Stimulated activated naive B cell treated with anti-CD40 and anti-IgM and Interleukin-4, amounts not matched to agents 10 μg/mL and 1 μg/mL and 100 μg/mL, for 72 hours (primary cell): Measurements from ENCODE around the gene CEP97.
A peak's percentile ranks its signal among the peaks of the same experiment; 100 is the strongest.

Experiments
- ATAC-seq, 2 donors: fragments of 150-1000 bp; cut with Tn5 transposase; replicated peaks; 2 replicates each; pipeline ENCODE4 v1.10.0; 2021; ENCODE audit warnings: moderate library complexity in 1 of 2
- DNase-seq: peaks from one replicate; pipeline ENCODE4 v3.0.0; 2021
- H3K27ac Mint-ChIP-seq: one replicate; pipeline ENCODE4 v1.8.0; 2022; ENCODE audit warnings: mild to moderate bottlenecking, mixed read lengths
- H3K27me3 Mint-ChIP-seq, 2 donors: one replicate each; pipeline ENCODE4 v1.8.0; 2022; ENCODE audit warnings: mixed read lengths in 2 of 2
- H3K36me3 Mint-ChIP-seq, 2 donors: one replicate each; pipeline ENCODE4 v1.8.0; 2022; ENCODE audit warnings: mixed read lengths in 2 of 2, mild to moderate bottlenecking in 1 of 2
- H3K4me1 Mint-ChIP-seq, 2 donors: one replicate each; pipeline ENCODE4 v1.8.0; 2022; ENCODE audit warnings: mixed read lengths in 2 of 2, mild to moderate bottlenecking in 1 of 2
- H3K4me3 Mint-ChIP-seq, 2 donors: one replicate each; pipeline ENCODE4 v1.8.0; 2022; ENCODE audit warnings: mild to moderate bottlenecking in 2 of 2, mixed read lengths in 2 of 2, moderate library complexity in 1 of 2
- H3K9me3 Mint-ChIP-seq, 2 donors: one replicate each; pipeline ENCODE4 v1.8.0; 2022; ENCODE audit warnings: mixed read lengths in 2 of 2, mild to moderate bottlenecking in 1 of 2

CEP97 gene

DNA sequence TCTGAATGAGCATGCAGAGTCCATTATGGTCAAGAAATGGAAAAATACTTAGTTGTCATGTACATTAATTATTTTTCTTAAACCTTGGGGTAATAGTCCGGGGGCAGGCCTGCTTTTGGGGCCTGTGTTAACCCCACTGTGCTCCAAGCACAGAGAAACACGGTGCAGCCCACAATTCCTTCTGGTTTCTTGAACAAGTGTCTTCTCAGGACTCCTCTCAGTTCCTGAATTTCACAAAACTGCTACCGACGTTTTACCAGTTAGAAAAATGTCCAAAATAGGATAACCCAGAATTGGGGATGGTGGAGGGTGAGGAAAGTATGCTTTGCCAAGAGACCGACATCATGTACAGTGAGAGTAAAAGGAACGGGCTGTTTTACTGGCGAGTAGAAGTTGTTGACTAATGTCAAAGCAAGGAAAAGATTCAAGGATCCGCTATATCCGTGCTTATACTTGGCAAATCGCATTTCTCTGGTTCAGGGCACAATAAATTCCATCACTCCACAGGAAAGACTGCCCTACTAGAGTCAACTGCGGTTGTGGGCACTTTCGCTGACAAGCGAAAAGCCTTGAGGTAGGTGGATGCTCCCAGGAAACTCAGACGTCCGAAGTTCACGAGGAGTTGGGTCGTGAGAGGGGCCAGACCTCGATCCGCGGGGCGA, 54.1 kb downstream of the CEP97 start:
- H3K36me3 Mint-ChIP-seq = peaks cover 5% of the 10 kb centered on the region in 2 donors
- H3K4me1 Mint-ChIP-seq = peaks cover 13 to 24% of the 10 kb centered on the region in 2 donors
- H3K4me3 Mint-ChIP-seq = peak overlapping the region; percentile 94
- ATAC-seq (no peak), DNase-seq (no peak)
- peak overlapping the region; percentile 97 for H3K27ac Mint-ChIP-seq
- no peaks in the 10 kb centered on the region for H3K9me3 Mint-ChIP-seq
- no peaks in the 10 kb centered on the region for H3K27me3 Mint-ChIP-seq

DNA sequence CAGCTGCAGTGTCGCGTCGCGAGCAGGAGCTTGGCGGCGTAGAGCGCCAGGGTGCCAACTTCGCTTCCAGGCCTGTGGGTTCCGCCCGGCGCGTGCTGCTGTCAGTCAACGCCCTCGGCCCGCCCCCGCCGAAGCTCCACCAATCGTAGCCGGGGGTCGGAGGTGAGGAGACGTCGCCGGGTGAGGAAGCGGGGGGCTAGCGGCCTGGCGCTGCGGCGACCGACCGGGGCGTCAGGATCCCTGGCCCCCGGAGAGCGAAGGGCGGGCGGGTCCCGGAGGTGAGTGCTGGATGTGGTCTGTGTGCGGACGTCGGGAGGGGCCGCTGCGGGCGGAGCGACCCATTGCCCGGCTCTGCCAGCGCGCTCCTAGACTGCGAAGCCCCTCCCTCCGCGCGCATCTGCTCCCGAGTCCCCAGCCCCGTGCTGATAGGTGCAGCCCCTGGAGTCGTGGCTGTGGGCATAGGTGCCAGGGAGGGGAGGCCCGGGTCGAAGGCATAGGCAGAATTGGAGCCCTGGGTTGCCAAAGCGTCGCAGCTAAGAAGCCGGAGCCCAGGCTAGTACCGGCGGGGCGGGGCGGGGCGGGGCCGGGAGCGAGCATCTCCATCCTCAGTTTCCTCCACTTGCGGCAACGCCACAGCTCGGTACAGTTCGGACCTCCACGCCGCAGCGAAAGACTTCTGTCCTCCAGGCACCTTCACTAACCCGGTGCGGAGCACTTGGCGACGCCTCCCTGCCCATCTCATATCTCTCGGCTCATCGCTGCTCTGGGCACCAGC, 54.8 kb downstream of the CEP97 start, which contains the start of gene NXPE3:
Gene NXPE3, plus strand, starts transcription at position 165 of the 775 bp plus-strand sequence. CDS start 6,386 bp downstream, outside the sequence.
- Mint-ChIP-seq H3K4me3 (peak within 1 kb of the TSS; percentile 94), H3K27me3 (no peaks in the 10 kb centered on the region), H3K36me3 (peaks cover 12% of the 10 kb centered on the region in 2 donors), H3K27ac (peak within 1 kb of the TSS; percentile 97), H3K9me3 (no peaks in the 10 kb centered on the region), H3K4me1 (peaks cover 13 to 24% of the 10 kb centered on the region in 2 donors)
- ATAC-seq (peak; percentile 93 to 94), DNase-seq (peak; percentile 90)

DNA sequence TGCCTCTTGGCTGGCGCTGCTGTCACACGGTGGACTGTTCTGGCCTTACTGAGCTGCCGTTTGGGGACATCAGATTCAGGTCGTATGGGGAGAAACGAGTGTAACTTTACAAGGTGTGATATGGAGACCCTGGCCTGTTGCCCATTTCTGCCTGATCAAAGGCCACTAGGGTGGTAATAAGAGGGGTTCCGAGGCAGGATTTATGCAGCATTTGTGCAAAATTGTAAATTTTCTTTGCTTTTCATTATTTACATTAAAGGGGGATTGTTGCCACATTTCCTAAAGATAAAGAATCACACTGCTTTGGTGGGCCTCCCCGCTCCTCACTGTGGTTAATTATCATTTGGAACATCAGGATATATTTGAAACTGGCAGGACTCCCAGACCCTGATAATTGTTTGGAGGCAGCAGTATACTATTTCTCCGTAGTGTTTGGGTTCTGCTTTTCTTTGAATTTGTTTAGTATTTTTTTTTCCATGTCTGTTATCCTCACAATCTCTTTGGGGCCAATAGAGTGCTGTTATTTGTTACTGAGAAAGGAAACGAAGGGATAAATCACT, 55.5 kb downstream of the CEP97 start:
- no peaks in the 10 kb centered on the region for H3K27me3 Mint-ChIP-seq
- H3K36me3 Mint-ChIP-seq = peaks cover 14 to 15% of the 10 kb centered on the region in 2 donors
- peaks cover 13 to 24% of the 10 kb centered on the region in 2 donors for H3K4me1 Mint-ChIP-seq
- no peaks in the 10 kb centered on the region for H3K9me3 Mint-ChIP-seq
- peak overlapping the region; percentile 97 for H3K27ac Mint-ChIP-seq
- no peak for ATAC-seq
- H3K4me3 Mint-ChIP-seq = peak overlapping the region; percentile 94
- DNase-seq = no peak

DNA sequence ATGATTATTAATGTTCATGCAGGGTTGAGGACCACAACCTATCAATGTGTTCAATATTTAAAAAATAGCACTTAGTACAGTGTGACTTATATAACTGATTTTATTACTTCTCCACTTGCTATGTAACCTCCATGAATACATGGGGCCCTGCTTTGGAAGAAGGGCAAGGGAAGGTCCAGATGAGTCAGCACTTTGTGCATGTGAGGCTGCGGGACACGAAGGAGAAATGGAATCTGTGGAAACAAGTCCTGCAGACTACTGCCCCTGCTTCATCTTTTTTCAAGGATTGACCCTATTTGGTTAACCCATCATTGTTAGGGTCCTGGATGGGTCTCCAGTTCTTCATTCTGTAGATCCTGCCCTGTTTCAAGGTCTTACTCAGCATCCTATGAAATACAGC, 56.2 kb downstream of the CEP97 start:
- Mint-ChIP-seq H3K36me3 (peaks cover 20 to 21% of the 10 kb centered on the region in 2 donors), H3K27ac (no peak overlapping the region), H3K27me3 (no peaks in the 10 kb centered on the region), H3K4me3 (no peak overlapping the region), H3K9me3 (no peaks in the 10 kb centered on the region), H3K4me1 (peaks cover 17 to 24% of the 10 kb centered on the region in 2 donors)
- ATAC-seq (no peak), DNase-seq (no peak)

DNA sequence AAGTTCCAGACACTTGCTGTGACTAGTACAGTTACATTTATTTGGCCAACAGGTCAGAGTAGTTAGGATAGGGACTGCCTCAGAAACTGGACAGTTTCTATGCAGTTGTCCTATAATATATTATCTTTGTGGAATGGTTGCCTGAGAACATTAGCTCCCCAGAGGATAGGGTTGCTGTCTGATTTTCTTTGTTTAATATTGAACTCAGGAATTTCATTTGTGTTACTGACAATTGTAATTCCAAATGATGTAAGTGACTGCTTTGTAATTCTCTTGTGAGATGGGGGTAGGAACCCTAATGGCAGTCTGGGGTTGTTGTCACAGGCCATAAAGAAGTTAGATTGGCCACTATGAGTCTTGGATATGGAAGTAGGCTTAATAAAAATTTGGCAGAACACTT, 56.8 kb downstream of the CEP97 start:
- DNase-seq (no peak), ATAC-seq (no peak)
- Mint-ChIP-seq H3K4me1 (peaks cover 17 to 24% of the 10 kb centered on the region in 2 donors), H3K9me3 (no peaks in the 10 kb centered on the region), H3K27me3 (no peaks in the 10 kb centered on the region), H3K27ac (no peak overlapping the region), H3K36me3 (peaks cover 22 to 26% of the 10 kb centered on the region in 2 donors), H3K4me3 (no peak overlapping the region)

DNA sequence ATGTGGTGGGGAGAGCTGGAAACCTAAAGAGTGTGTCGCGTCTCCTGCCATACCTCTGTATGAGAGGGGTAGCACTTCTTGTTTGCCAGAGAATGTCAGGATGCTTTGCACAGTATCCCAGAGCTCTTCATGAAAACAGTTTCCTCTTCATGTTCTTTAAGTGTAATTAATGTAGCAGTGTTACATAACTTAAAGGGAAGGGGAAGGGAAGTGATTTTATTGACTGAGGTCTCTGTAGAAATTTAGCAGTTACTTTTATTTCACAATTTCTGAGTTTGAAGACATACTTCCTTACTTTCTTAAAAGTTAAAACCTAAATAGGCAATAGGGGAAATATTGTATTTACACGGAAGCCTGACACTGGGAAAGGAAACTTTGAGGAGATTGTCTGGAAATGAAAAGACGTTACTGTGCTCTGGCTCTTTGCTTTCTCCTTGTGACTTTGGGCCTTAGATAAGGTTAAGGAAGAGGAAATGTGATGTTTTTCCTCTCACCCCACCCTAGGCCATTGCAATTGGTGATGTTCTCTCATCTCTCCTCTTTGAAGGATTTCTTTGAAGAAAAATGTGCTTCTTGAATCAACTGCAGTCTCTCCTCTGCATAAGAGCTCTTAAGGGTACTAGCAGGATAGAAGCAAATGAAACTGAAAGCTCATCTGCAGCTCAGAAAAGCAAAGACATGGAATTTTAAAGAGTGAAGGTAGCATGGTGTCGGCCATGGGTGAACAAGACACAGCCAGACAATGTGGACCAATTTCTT, 60.6 kb downstream of the CEP97 start:
- ATAC-seq (no peak), DNase-seq (no peak)
- peaks cover 6 to 8% of the 10 kb centered on the region in 2 donors for H3K4me1 Mint-ChIP-seq
- no peak overlapping the region for H3K4me3 Mint-ChIP-seq
- peaks cover 42 to 63% of the 10 kb centered on the region in 2 donors for H3K36me3 Mint-ChIP-seq
- H3K9me3 Mint-ChIP-seq = no peaks in the 10 kb centered on the region
- H3K27ac Mint-ChIP-seq = no peak overlapping the region
- no peaks in the 10 kb centered on the region for H3K27me3 Mint-ChIP-seq

DNA sequence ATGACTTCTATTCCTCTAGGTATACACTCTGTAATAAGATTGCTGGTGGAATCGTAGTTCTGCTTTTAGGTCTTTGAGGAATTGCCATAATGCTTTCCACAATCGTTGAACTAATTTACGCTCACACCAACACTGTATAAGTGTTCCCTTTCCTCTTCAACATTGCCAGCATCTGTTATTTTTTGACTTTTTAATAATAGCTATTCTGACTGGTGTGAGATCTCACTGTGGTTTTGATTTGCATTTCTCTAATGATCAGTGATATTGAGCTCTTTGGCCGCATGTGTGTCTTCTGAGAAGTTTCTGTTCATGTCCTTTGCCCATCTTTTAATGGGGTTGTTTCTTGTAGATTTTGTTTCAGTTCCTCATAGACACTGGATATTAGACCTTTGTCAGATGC, 67.4 kb downstream of the CEP97 start:
- H3K27me3 Mint-ChIP-seq = no peaks in the 10 kb centered on the region
- DNase-seq = peak; percentile 21
- peak; percentile 95 to 98 for ATAC-seq
- peaks cover 58 to 83% of the 10 kb centered on the region in 2 donors for H3K36me3 Mint-ChIP-seq
- H3K27ac Mint-ChIP-seq = peak overlapping the region; percentile 33
- H3K4me3 Mint-ChIP-seq = peak overlapping the region; percentile 1 to 15
- H3K4me1 Mint-ChIP-seq = peaks cover 25 to 45% of the 10 kb centered on the region in 2 donors
- peaks cover 4% of the 10 kb centered on the region in 2 donors for H3K9me3 Mint-ChIP-seq

DNA sequence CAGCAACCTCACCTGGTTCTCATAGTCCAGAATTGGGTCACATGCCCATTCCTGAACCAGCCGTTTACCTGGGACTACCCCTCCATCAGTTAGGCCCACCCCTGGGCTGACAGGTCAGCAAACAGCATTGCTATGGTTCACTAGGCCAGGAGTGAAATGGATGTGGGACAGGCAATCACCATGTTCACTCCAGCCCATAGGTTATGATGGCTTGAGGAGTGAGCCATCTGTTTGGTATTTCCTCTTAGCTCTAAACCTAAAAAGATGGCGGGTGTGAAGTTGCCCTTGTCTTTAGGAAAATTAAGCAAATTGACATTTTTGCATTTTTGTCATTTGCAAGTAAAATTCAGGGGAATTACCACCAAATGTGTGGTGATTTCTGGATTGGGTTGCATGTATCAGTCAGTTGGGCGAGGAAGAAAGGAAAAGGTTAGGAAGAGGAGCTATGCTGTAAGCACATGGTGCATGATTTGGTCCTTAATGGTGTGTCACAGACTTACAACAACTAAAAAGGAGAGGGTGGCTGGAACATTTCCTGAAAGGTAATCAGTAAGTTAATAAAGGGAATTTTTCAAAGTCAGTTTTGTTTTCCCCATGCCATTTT, 71.8 kb downstream of the CEP97 start:
- DNase-seq (no peak), ATAC-seq (no peak)
- peaks cover 4% of the 10 kb centered on the region in 2 donors for H3K9me3 Mint-ChIP-seq
- H3K4me1 Mint-ChIP-seq = peaks cover 22 to 50% of the 10 kb centered on the region in 2 donors
- no peak overlapping the region for H3K27ac Mint-ChIP-seq
- peaks cover 37 to 60% of the 10 kb centered on the region in 2 donors for H3K36me3 Mint-ChIP-seq
- H3K27me3 Mint-ChIP-seq = no peaks in the 10 kb centered on the region
- no peak overlapping the region for H3K4me3 Mint-ChIP-seq

DNA sequence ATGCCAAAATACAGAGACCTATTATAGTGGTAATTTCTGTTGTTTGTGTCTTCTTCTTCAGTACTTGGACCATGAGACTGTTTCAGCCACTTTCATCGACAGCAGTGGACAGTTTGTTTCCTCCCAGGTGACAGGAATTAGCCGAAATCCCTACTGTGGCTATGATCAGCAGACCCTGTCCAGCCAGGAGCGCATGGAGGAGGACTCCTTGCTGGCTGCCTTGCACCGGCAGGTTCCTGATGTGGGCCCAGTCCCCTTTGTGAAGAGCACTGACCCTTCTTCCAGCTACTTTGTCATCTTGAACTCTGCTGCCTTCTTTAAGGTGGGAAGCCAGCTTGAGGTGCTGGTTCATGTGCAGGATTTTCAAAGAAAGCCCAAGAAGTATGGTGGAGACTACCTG, 76.8 kb downstream of the CEP97 start:
- Mint-ChIP-seq H3K4me1 (peaks cover 3 to 21% of the 10 kb centered on the region in 2 donors), H3K27ac (no peak overlapping the region), H3K36me3 (peaks cover 14 to 29% of the 10 kb centered on the region in 2 donors), H3K9me3 (no peaks in the 10 kb centered on the region), H3K4me3 (no peak overlapping the region), H3K27me3 (no peaks in the 10 kb centered on the region)
- ATAC-seq (no peak), DNase-seq (no peak)

DNA sequence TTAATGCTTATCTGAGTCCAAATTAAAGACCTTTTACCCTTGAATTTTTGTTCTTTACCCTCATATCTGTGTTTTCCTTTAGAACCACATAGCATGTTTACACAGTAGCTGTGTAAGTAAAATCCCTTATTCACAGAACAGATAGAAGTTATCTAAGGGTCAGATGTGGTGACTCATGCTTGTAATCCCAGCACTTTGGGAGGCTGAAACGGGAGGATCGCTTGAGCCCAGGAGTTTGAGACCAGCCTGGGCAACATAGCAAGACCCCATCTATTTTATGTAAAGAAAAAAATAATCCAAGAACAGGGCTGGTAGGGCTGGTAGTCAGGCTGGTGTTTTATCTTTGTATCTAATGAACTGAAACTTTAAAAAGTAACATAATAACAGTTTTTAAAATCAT, 77.8 kb downstream of the CEP97 start:
- no peak overlapping the region for H3K4me3 Mint-ChIP-seq
- ATAC-seq (no peak), DNase-seq (no peak)
- H3K36me3 Mint-ChIP-seq = peaks cover 9 to 26% of the 10 kb centered on the region in 2 donors
- peaks cover 0 to 14% of the 10 kb centered on the region in 2 donors for H3K4me1 Mint-ChIP-seq
- H3K27me3 Mint-ChIP-seq = no peaks in the 10 kb centered on the region
- no peaks in the 10 kb centered on the region for H3K9me3 Mint-ChIP-seq
- H3K27ac Mint-ChIP-seq = no peak overlapping the region

DNA sequence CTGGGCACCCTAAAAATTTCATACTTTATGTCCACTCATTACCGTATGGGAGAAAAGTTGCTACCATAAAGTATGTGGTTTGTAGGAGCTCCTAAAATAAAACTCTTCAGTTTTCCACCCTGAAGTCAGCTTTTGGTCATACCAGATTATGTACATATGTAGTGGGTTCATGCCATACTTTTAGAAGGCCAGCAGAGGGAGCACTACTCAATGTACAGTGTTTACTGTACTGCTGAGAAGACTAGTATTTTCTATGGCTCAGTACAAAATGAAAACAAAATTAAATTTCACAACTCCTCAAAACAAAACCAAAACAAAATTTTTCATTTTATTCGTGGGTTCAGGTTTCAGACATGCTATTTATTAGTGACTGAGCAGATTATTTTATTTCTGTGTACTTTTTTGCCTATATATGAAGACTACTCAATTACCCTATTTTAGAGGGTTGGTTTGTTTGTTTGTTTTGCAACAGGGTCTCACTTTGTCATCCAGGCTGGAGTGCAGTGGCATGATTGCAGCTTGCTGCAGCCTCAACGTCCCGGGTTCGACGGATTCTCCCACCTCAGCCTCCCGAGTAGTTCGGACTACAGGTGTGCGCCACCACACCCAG, 78.9 kb downstream of the CEP97 start:
- no peaks in the 10 kb centered on the region for H3K9me3 Mint-ChIP-seq
- H3K27ac Mint-ChIP-seq = no peak overlapping the region
- ATAC-seq (peak; percentile 100), DNase-seq (peak; percentile 28)
- peaks cover 3 to 21% of the 10 kb centered on the region in 2 donors for H3K4me1 Mint-ChIP-seq
- peaks cover 9 to 23% of the 10 kb centered on the region in 2 donors for H3K36me3 Mint-ChIP-seq
- no peak overlapping the region for H3K4me3 Mint-ChIP-seq
- H3K27me3 Mint-ChIP-seq = no peaks in the 10 kb centered on the region

DNA sequence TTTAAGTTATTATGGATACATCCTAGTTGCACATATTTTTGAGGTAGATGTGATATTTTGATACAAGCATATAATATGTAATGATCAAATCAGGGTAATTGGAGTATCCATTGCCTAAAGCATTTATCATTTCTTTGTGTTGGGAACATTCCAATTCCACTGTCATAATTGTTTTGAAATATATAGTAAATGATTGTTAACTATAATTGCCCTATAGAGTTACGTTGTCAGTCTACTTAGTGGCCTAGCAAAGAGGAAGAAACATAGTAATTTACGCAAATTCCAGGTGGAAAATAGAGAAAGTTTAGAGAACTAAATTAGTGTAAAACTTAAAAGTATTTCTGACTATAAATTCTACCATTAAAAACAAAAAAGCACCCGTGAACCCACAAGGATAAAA, 79.5 kb downstream of the CEP97 start:
- Mint-ChIP-seq H3K27me3 (no peaks in the 10 kb centered on the region), H3K9me3 (no peaks in the 10 kb centered on the region), H3K36me3 (peaks cover 9 to 23% of the 10 kb centered on the region in 2 donors), H3K4me3 (no peak overlapping the region), H3K27ac (no peak overlapping the region), H3K4me1 (peaks cover 5 to 26% of the 10 kb centered on the region in 2 donors)
- DNase-seq (no peak), ATAC-seq (no peak)

DNA sequence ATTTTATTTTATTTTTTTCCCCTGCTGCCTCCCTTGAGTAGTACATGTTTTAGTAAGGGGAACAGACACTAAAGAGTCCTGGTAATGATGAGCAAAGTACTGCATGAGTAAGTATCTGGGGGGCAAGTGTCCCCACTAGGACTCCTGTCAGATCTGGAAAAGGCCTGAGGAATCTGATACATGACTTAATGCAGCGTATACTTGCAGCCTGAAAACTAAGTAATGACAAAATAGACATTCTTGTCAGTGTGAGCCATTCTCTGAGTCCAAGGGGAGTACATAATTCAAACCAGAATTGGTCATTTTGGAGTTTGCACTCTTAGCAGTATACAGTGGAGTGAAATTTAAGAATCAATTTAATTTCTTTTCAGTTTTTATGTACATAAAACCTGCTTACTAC, 82.1 kb downstream of the CEP97 start:
- Mint-ChIP-seq H3K4me1 (peaks cover 15 to 35% of the 10 kb centered on the region in 2 donors), H3K36me3 (peaks cover 9 to 13% of the 10 kb centered on the region in 2 donors), H3K4me3 (no peak overlapping the region), H3K27ac (no peak overlapping the region), H3K27me3 (no peaks in the 10 kb centered on the region), H3K9me3 (no peaks in the 10 kb centered on the region)
- ATAC-seq = no peak
- no peak for DNase-seq
